RWPE2 (cell line): ENCODE measurements around the gene ZNF518A.
"Not testable (repeated sequence)": the region's sequence is repeated elsewhere in the genome, so short reads cannot be mapped to it uniquely, and the experiment has no call there.

Experiments
- ATAC-seq: fragments of 200-7000 bp; cut with Tn5 transposase; 3 replicates; pipeline ENCODE4 v1.9.1; 2021; ENCODE audit warnings: low read depth
- DNase-seq: peaks from one replicate; pipeline ENCODE4 v3.0.0-alpha.2; 2020; ENCODE audit warnings: low spot score
- H3K27ac ChIP-seq: fragments of 450-650 bp; 2 replicates; pipeline ENCODE4 v1.5.1; 2017; ENCODE audit warnings: mild to moderate bottlenecking; ENCODE audit not compliant: poor library complexity, severe bottlenecking
- H3K27me3 ChIP-seq: fragments of 250-450 bp; sonication (Bioruptor Pico); 2 replicates; pipeline ENCODE4 v1.5.1; 2021; ENCODE audit warnings: mild to moderate bottlenecking, moderate library complexity; ENCODE audit not compliant: insufficient read depth, poor library complexity, severe bottlenecking
- H3K36me3 ChIP-seq: fragments of 250-450 bp; sonication (Bioruptor Pico); 2 replicates; pipeline ENCODE4 v1.5.1; 2020; ENCODE audit warnings: low read depth, mild to moderate bottlenecking, moderate library complexity
- H3K4me1 ChIP-seq: fragments of 250-450 bp; sonication (Bioruptor Pico); 2 replicates; pipeline ENCODE4 v1.5.1; 2021; ENCODE audit warnings: mild to moderate bottlenecking, moderate library complexity; ENCODE audit not compliant: insufficient read depth, poor library complexity, severe bottlenecking
- H3K4me3 ChIP-seq: fragments of 250-450 bp; sonication (Bioruptor Pico); 2 replicates; pipeline ENCODE4 v1.5.1; 2021; ENCODE audit warnings: mild to moderate bottlenecking, moderate library complexity; ENCODE audit not compliant: severe bottlenecking
- H3K9me3 ChIP-seq: fragments of 250-450 bp; sonication (Bioruptor Pico); 2 replicates; pipeline ENCODE4 v1.5.1; 2021; ENCODE audit warnings: mild to moderate bottlenecking, moderate library complexity; ENCODE audit not compliant: severe bottlenecking
- TF ChIP-seq, protein P1 (sequence below): fragments of 450-650 bp; IDR thresholded peaks from one replicate; pipeline ENCODE4 v1.5.1; 2017; ENCODE audit warnings: mild to moderate bottlenecking, moderate library complexity; ENCODE audit not compliant: poor library complexity, severe bottlenecking

ZNF518A gene

DNA sequence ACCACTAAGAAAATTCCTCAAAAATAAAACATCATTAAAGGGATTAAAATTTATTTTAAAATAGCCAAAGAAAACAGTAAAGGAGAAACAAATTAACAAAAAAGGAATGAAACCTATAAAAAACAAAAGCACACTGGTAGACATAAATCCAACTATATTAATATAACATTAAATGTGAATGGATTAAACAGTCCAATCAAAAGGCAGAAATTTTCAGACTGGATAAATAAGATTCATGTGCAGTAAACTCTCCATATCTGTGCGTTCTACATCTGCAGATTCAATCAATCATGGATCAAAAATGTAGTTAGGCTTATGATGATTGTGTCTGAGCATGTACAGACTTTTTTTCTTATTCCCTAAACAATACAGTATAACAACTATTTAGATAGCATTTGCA, 42.6 kb downstream of the ZNF518A start:
- TF ChIP-seq, protein P1, sequence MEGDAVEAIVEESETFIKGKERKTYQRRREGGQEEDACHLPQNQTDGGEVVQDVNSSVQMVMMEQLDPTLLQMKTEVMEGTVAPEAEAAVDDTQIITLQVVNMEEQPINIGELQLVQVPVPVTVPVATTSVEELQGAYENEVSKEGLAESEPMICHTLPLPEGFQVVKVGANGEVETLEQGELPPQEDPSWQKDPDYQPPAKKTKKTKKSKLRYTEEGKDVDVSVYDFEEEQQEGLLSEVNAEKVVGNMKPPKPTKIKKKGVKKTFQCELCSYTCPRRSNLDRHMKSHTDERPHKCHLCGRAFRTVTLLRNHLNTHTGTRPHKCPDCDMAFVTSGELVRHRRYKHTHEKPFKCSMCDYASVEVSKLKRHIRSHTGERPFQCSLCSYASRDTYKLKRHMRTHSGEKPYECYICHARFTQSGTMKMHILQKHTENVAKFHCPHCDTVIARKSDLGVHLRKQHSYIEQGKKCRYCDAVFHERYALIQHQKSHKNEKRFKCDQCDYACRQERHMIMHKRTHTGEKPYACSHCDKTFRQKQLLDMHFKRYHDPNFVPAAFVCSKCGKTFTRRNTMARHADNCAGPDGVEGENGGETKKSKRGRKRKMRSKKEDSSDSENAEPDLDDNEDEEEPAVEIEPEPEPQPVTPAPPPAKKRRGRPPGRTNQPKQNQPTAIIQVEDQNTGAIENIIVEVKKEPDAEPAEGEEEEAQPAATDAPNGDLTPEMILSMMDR: no peak
- ATAC-seq: no peak
- Histone ChIP-seq H3K9me3 (no peaks in the 10 kb centered on the region), H3K36me3 (no peaks in the 10 kb centered on the region), H3K4me3 (no peak overlapping the region), H3K27me3 (no peaks in the 10 kb centered on the region), H3K4me1 (no peaks in the 10 kb centered on the region), H3K27ac (no peak overlapping the region)
- DNase-seq: no peak

DNA sequence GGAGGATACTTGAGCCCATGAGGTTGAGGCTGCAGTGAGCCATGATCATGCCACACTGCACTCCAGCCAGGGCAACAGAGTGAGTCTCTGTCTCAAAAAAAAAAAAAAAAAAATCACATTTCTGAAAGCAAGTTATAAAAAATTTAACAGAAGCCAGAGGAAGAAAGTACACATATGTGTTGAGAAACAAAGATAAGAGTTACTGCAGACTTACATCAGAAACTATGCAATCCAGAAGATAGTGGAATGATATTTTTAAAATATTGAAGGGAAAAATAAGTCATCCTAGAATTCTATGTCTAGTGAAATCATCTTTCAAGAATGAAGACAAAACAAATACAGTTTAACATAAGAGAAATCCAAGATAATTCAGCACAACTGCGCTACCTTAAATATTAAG, 46.9 kb downstream of the ZNF518A start:
- Histone ChIP-seq H3K4me1 (no peaks in the 10 kb centered on the region), H3K9me3 (no peaks in the 10 kb centered on the region), H3K4me3 (no peak overlapping the region), H3K27ac (no peak overlapping the region), H3K27me3 (no peaks in the 10 kb centered on the region), H3K36me3 (no peaks in the 10 kb centered on the region)
- DNase-seq: no peak
- ATAC-seq: no peak
- TF ChIP-seq, protein P1: no peak

DNA sequence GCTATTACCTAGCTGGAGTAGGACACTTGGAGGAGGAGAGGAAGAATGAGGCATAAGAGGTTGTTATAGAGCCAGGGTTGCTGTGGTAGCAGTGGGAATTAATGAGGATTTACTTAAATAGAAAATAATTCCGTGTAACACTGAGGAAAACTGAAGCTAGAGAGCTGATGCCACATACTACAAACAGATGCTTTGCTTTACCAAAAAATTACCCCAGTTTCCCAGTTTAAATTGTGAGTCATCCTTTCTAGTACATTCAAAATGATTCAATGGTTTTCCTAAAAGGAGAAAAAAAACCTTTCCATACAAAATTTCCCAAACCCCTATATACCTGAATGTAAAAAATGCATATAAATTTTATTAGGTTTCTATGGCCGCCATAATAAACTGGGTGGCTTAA, 58.3 kb downstream of the ZNF518A start:
- H3K36me3 ChIP-seq: no peaks in the 10 kb centered on the region
- TF ChIP-seq, protein P1: no peak
- no peak overlapping the region for H3K27ac ChIP-seq
- H3K4me3 ChIP-seq: no peak overlapping the region
- H3K9me3 ChIP-seq: no peaks in the 10 kb centered on the region
- ATAC-seq (no peak), DNase-seq (no peak)
- H3K4me1 ChIP-seq: no peaks in the 10 kb centered on the region
- H3K27me3 ChIP-seq: no peaks in the 10 kb centered on the region

DNA sequence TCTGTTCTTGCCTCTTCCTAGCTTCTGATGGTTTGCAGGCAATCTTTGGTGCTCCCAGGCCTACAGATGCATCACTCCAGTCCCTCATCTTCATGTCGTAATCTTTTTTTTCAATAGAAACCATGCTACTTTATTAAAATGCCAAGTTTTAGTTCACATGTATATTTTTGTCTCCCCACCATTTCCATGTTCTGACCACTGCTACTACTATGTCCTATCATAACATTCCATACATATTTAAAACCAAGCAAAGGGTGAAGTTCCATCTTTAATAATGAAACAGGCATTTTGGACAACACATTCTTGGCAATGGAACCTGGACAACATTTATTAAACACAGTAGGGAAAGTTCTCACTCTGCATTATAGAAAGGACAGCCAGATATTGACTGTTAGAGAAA, 58.8 kb downstream of the ZNF518A start:
- DNase-seq (no peak), ATAC-seq (no peak)
- no peaks in the 10 kb centered on the region for H3K9me3 ChIP-seq
- no peak overlapping the region for H3K27ac ChIP-seq
- TF ChIP-seq, protein P1: no peak
- no peaks in the 10 kb centered on the region for H3K27me3 ChIP-seq
- H3K36me3 ChIP-seq: no peaks in the 10 kb centered on the region
- no peaks in the 10 kb centered on the region for H3K4me1 ChIP-seq
- H3K4me3 ChIP-seq: no peak overlapping the region

DNA sequence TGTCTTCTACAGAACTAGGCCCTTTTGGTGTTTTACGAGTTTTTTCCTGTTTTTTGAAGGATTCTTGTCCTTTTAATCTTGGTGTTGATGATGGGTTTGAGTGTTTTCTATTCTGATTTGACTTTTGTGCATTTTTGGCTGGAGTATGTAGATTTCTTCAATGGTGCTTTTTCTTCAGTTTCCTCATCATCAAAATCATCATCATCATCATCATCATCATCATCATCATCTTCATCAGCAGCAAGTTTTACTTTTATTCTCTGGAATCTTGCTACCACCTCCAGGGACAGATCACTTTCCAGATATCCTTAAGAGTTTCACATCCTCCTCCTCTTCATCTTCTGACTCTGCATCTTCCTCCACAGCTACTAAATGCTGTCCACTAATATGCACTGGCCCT, 59.4 kb downstream of the ZNF518A start:
- not testable (repeated sequence) for ATAC-seq, H3K4me3 ChIP-seq, H3K27me3 ChIP-seq, DNase-seq, H3K4me1 ChIP-seq, H3K36me3 ChIP-seq, H3K27ac ChIP-seq, H3K9me3 ChIP-seq
